H1 (cell line): ENCODE data around the gene GABRE. TPM values are rescaled to one million over a fixed set of nuclear protein-coding genes. Genes with fewer than 3 reads are reported as not detected.

Source experiments
- CTCF ChIA-PET: fragments of 300-600 bp; sonication (Branson Sonifier 250); formaldehyde crosslinking; loops from one replicate; lab custom pipeline; 2021; ENCODE audit not compliant: partially characterized antibody; lab: Charles Lee
- POLR2A ChIA-PET: fragments of 300-600 bp; sonication (Branson Sonifier 250); formaldehyde crosslinking; loops from one replicate; lab custom pipeline; 2021; ENCODE audit warnings: inconsistent platforms; ENCODE audit not compliant: partially characterized antibody; lab: Charles Lee
- DNase-seq, 2 experiments: peaks; one replicate each; pipeline versions ENCODE4 v3.0.0 to v3.0.0-alpha.2; 2010 to 2022; ENCODE audit warnings: low spot score in 2 of 2, low read depth in 1 of 2, mixed read lengths in 1 of 2
- FAIRE-seq: peaks from 2 replicates; lab custom pipeline; 2011; peaks lifted over from hg19 to GRCh38; lab: Jason Lieb, UNC
- H2AFZ ChIP-seq: 2 replicates; pipeline ENCODE4 v1.8.1; 2012; ENCODE audit warnings: low read length, inconsistent platforms
- H2AK5ac ChIP-seq: 2 replicates; pipeline ENCODE4 v1.6.1; 2013; ENCODE audit warnings: low read depth, low read length
- H2BK120ac ChIP-seq: replicated peaks from 2 replicates; pipeline ENCODE3; 2013; ENCODE audit warnings: low read depth, low read length, inconsistent platforms
- H2BK12ac ChIP-seq: 2 replicates; pipeline ENCODE4 v1.6.1; 2013; ENCODE audit warnings: low read depth, low read length
- H2BK15ac ChIP-seq: 2 replicates; pipeline ENCODE4 v1.6.1; 2013; ENCODE audit warnings: low read length
- H2BK20ac ChIP-seq: 2 replicates; pipeline ENCODE4 v1.6.1; 2013; ENCODE audit warnings: low read length
- H2BK5ac ChIP-seq: 2 replicates; pipeline ENCODE4 v1.6.1; 2013; ENCODE audit warnings: low read depth, low read length
- H3K14ac ChIP-seq: 2 replicates; pipeline ENCODE4 v1.6.1; 2013; ENCODE audit warnings: inconsistent platforms; ENCODE audit not compliant: insufficient read length
- H3K18ac ChIP-seq: 2 replicates; pipeline ENCODE4 v1.6.1; 2013; ENCODE audit warnings: low read length; ENCODE audit errors: extremely low read depth
- H3K23ac ChIP-seq: 2 replicates; pipeline ENCODE4 v1.6.1; 2013; ENCODE audit warnings: inconsistent platforms; ENCODE audit not compliant: insufficient read length
- H3K23me2 ChIP-seq: 2 replicates; pipeline ENCODE4 v1.6.1; 2013; ENCODE audit warnings: low read depth, low read length
- H3K27ac ChIP-seq: 2 replicates; pipeline ENCODE4 v1.6.1; 2011; ENCODE audit warnings: low read depth, low read length, inconsistent platforms
- H3K27me3 ChIP-seq, 4 experiments: replicated peaks in 1 of 4; 1 replicate in 1 of 4; 2 replicates in 3 of 4; pipeline versions ENCODE4 v1.6.1 to v1.8.1; 2011 to 2013; ENCODE audit warnings: low read length in 3 of 4, mild to moderate bottlenecking in 3 of 4, inconsistent platforms in 2 of 4, mixed read lengths in 2 of 4, moderate library complexity in 1 of 4; ENCODE audit not compliant: control insufficient read depth in 3 of 4, insufficient read depth in 3 of 4; ENCODE audit errors: extremely low read depth in 1 of 4
- H3K36me3 ChIP-seq, 4 experiments: 2 replicates each; pipeline versions ENCODE4 v1.6.1 to v1.8.1; 2011 to 2013; ENCODE audit warnings: mild to moderate bottlenecking in 4 of 4, low read length in 3 of 4, moderate library complexity in 2 of 4, control low read depth in 1 of 4, inconsistent platforms in 1 of 4; ENCODE audit not compliant: insufficient read depth in 4 of 4, control insufficient read depth in 2 of 4
- H3K4ac ChIP-seq: replicated peaks from 2 replicates; pipeline ENCODE3; 2013; ENCODE audit warnings: low read length, low read depth, mixed read lengths, inconsistent platforms; ENCODE audit not compliant: insufficient read length
- H3K4me1 ChIP-seq, 4 experiments: replicated peaks in 1 of 4; 1 replicate in 1 of 4; 2 replicates in 3 of 4; pipeline versions ENCODE4 v1.6.1 to v1.8.1; 2011 to 2013; ENCODE audit warnings: low read length in 3 of 4, inconsistent platforms in 2 of 4, mixed read lengths in 1 of 4; ENCODE audit not compliant: insufficient read depth in 4 of 4, control insufficient read depth in 3 of 4
- H3K4me2 ChIP-seq, 2 experiments: 2 replicates each; pipeline versions ENCODE4 v1.6.1 to v1.8.1; 2011 to 2013; ENCODE audit warnings: low read depth in 2 of 2, low read length in 2 of 2, control low read depth in 1 of 2, inconsistent platforms in 1 of 2, mild to moderate bottlenecking in 1 of 2; ENCODE audit not compliant: insufficient read depth in 1 of 2
- H3K4me3 ChIP-seq, 4 experiments: fragments of 200-600, 300-600 bp in 1 of 4; sonication (generic), shearing (Covaris generic), sonication (Bioruptor Twin) in 1 of 4; 2 replicates each; pipeline versions ENCODE4 v1.5.1 to v1.8.1; 2011 to 2016; ENCODE audit warnings: low read length in 4 of 4, low read depth in 3 of 4, control low read depth in 2 of 4, inconsistent platforms in 2 of 4, mild to moderate bottlenecking in 2 of 4, mixed read lengths in 1 of 4, moderate library complexity in 1 of 4; ENCODE audit not compliant: insufficient read depth in 2 of 4; ENCODE audit errors: extremely low read depth in 1 of 4
- H3K56ac ChIP-seq: replicated peaks from 2 replicates; pipeline ENCODE3; 2013; ENCODE audit warnings: low read depth, mild to moderate bottlenecking, mixed read lengths, low read length, inconsistent platforms; ENCODE audit not compliant: insufficient read length
- H3K79me1 ChIP-seq: 2 replicates; pipeline ENCODE4 v1.6.1; 2013; ENCODE audit warnings: low read depth, low read length, control low read depth
- H3K79me2 ChIP-seq, 2 experiments: 2 replicates each; pipeline versions ENCODE4 v1.6.1 to v1.8.1; 2012 to 2013; ENCODE audit warnings: low read length in 2 of 2, mild to moderate bottlenecking in 2 of 2, inconsistent platforms in 1 of 2; ENCODE audit not compliant: insufficient read depth in 2 of 2, control insufficient read depth in 1 of 2
- H3K9ac ChIP-seq, 4 experiments: replicated peaks in 1 of 4; 1 replicate in 1 of 4; 2 replicates in 3 of 4; pipeline versions ENCODE4 v1.6.1 to v1.8.1; 2011 to 2013; ENCODE audit warnings: low read depth in 3 of 4, low read length in 3 of 4, control low read depth in 2 of 4, mild to moderate bottlenecking in 2 of 4, moderate library complexity in 2 of 4, inconsistent platforms in 1 of 4; ENCODE audit errors: extremely low read depth in 1 of 4
- H3K9me3 ChIP-seq, 2 experiments: 2 replicates each; pipeline versions ENCODE4 v1.6.1 to v1.8.1; 2012 to 2013; ENCODE audit warnings: mild to moderate bottlenecking in 2 of 2, moderate library complexity in 2 of 2, control low read depth in 1 of 2, inconsistent platforms in 1 of 2, low read depth in 1 of 2, low read length in 1 of 2, mixed read lengths in 1 of 2; ENCODE audit not compliant: insufficient read depth in 2 of 2
- H4K20me1 ChIP-seq, 2 experiments: replicated peaks in 1 of 2; 2 replicates each; pipeline versions ENCODE3 to v1.8.1; 2011 to 2013; ENCODE audit warnings: inconsistent platforms in 2 of 2, low read length in 2 of 2, mild to moderate bottlenecking in 1 of 2; ENCODE audit not compliant: insufficient read depth in 2 of 2, control insufficient read depth in 1 of 2
- H4K5ac ChIP-seq: 2 replicates; pipeline ENCODE4 v1.6.1; 2013; ENCODE audit warnings: low read length, low read depth, mixed read lengths, inconsistent platforms; ENCODE audit not compliant: insufficient read length
- H4K8ac ChIP-seq: 2 replicates; pipeline ENCODE4 v1.8.0; 2013; ENCODE audit warnings: mild to moderate bottlenecking, moderate library complexity, low read length, inconsistent platforms; ENCODE audit not compliant: insufficient read depth; ENCODE audit errors: extremely low read depth
- H4K91ac ChIP-seq: replicated peaks from 2 replicates; pipeline ENCODE3; 2013; ENCODE audit warnings: low read length, mixed read lengths, inconsistent platforms; ENCODE audit not compliant: insufficient read length
- CHD2 ChIP-seq: IDR thresholded peaks from 2 replicates; pipeline ENCODE4 v1.6.1; 2012; ENCODE audit warnings: low read length, improper control_type of control experiment
- FOSL1 ChIP-seq: IDR thresholded peaks from 2 replicates; pipeline ENCODE4 v1.6.1; 2011; ENCODE audit warnings: mild to moderate bottlenecking, low read depth, low read length, moderate library complexity; ENCODE audit not compliant: insufficient read depth
- RBBP5 ChIP-seq: IDR thresholded peaks from 2 replicates; pipeline ENCODE4 v1.7.1; 2012; ENCODE audit warnings: low read depth, mild to moderate bottlenecking, inconsistent platforms, low read length, moderate library complexity, borderline replicate concordance
- RNF2 ChIP-seq: fragments of 200-900, 300-1000 bp; sonication (generic); IDR thresholded peaks from 2 replicates; pipeline ENCODE4 v1.7.1; 2016; ENCODE audit warnings: borderline replicate concordance, low read depth, mild to moderate bottlenecking, antibody characterized with exemption, low read length; ENCODE audit not compliant: poor library complexity, severe bottlenecking; ENCODE audit errors: missing control alignments
- RXRA ChIP-seq: IDR thresholded peaks from 2 replicates; pipeline ENCODE4 v1.6.1; 2011; ENCODE audit warnings: low read depth, mild to moderate bottlenecking, low read length, moderate library complexity; ENCODE audit not compliant: insufficient read depth
- SIN3A ChIP-seq, 2 experiments: IDR thresholded peaks in 1 of 2; conservative IDR thresholded peaks in 1 of 2; 2 replicates each; pipeline ENCODE4 v1.6.1; 2011 to 2012; ENCODE audit warnings: low read length in 2 of 2, improper control_type of control experiment in 1 of 2, low read depth in 1 of 2, mild to moderate bottlenecking in 1 of 2
- SP2 ChIP-seq: IDR thresholded peaks from 2 replicates; pipeline ENCODE4 v1.6.1; 2012; ENCODE audit warnings: mild to moderate bottlenecking, low read length, inconsistent platforms
- TBP ChIP-seq: IDR thresholded peaks from 2 replicates; pipeline ENCODE4 v1.6.1; 2011; ENCODE audit warnings: low read depth, low read length, improper control_type of control experiment
- TEAD4 ChIP-seq: IDR thresholded peaks from 2 replicates; pipeline ENCODE4 v1.6.1; 2012; ENCODE audit warnings: low read depth, low read length, inconsistent platforms, mixed read lengths
- WGBS, 2 experiments: shearing (Covaris generic) in 1 of 2; methylation state at CpG; one replicate each; pipeline versions ENCODE4 v1.1.6 to v1.1.7; 2013 to 2015; ENCODE audit warnings: low lambda C conversion rate in 2 of 2, mixed read lengths in 2 of 2, inconsistent platforms in 1 of 2, low coverage in 1 of 2, missing lambda C conversion rate in 1 of 2; ENCODE audit not compliant: insufficient replicate concordance in 2 of 2, insufficient coverage in 1 of 2, insufficient read length in 1 of 2; ENCODE audit errors: extremely low coverage in 1 of 2, missing lambda C conversion rate in 1 of 2; 5-methylcytosine and 5-hydroxymethylcytosine counted together
- polyA plus RNA-seq, 7 experiments: library from polyadenylated mRNA; depleted of rRNA in 3 of 7; stranded (reverse) in 5 of 7; unstranded in 2 of 7; fragments of >200 nt in 5 of 7; fragments of 200-250 nt in 2 of 7; gene quantifications; 1 replicate in 5 of 7; 2 replicates in 1 of 7; 4 replicates in 1 of 7; pipeline versions ENCODE4 v1.2.1 to v1.2.3, GENCODE V29; 2011 to 2013; ENCODE audit warnings: missing spikeins in 2 of 7, mixed read lengths in 2 of 7
- total RNA-seq: library from RNA; stranded (reverse); fragmentation: NEBNext Ultra II Directional; extraction: Animal tissue kit (Norgen Biotek cat#: 25700); gene quantifications from 2 replicates; pipeline ENCODE4 v1.2.1, GENCODE V29; 2021
- TF ChIP-seq, protein P1 (sequence below): IDR thresholded peaks from 2 replicates; pipeline ENCODE4 v1.6.1; 2012; ENCODE audit warnings: inconsistent platforms

Gene GABRE
- total and polyA plus RNA-seq, 2 of the 8 experiments (the other 6 are each of a cell fraction or from before 2014, with no cell fraction given), result 5.5 to 7.0 TPM

DNA sequence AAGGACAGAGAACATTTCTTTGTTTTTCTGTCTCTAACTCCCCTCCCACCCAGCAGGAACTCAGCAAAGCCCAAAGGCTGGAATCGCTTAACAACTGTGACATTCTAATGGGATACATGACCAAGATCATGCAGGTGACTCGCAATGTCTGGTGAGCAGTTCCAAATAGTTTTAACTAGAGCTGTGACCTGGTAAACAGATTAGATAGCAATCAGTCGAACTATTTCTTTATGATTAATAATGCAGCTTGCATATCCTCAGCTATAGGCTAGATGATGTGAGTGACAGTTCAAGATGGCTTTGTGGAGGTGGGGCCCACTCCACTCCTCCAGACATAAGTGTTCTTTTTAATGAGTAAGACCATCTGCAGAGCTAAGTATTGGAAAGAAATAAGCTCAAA, 20.0 kb upstream of the GABRE start:
- TF ChIP-seq, protein P1, sequence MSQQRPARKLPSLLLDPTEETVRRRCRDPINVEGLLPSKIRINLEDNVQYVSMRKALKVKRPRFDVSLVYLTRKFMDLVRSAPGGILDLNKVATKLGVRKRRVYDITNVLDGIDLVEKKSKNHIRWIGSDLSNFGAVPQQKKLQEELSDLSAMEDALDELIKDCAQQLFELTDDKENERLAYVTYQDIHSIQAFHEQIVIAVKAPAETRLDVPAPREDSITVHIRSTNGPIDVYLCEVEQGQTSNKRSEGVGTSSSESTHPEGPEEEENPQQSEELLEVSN, result no peak
- TF ChIP-seq TEAD4 (no peak), RXRA (no peak), TBP (no peak), FOSL1 (no peak), RBBP5 (no peak), RNF2 (no peak), SP2 (no peak), CHD2 (no peak), SIN3A (conservative IDR thresholded peaks at IDR 0.05 in 1 of 2, IDR thresholded peaks at IDR 0.05 in 1 of 2; ENCODE audit: low read depth in 1 of 2, low read length in 2 of 2) (no peak)
- POLR2A ChIA-PET, result no interaction called here
- Histone ChIP-seq H3K23me2 (no peaks in the 10 kb centered on the region), H3K23ac (no peak overlapping the region), H3K14ac (no peak overlapping the region), H3K36me3 (no peaks in the 10 kb centered on the region), H3K4me1 (no peaks in the 10 kb centered on the region), H3K18ac (no peak overlapping the region), H4K5ac (no peak overlapping the region), H3K27me3 (no peaks in the 10 kb centered on the region), H4K20me1 (no peaks in the 10 kb centered on the region), H3K4me3 (no peak overlapping the region), H4K91ac (no peak overlapping the region), H2BK12ac (no peak overlapping the region), H3K9me3 (no peaks in the 10 kb centered on the region), H3K4me2 (no peak overlapping the region), H3K9ac (no peak overlapping the region), H2BK5ac (no peak overlapping the region), H2AFZ (no peak overlapping the region), H3K56ac (no peak overlapping the region), H4K8ac (no peak overlapping the region), H2BK20ac (no peak overlapping the region), H3K27ac (no peak overlapping the region), H2AK5ac (no peak overlapping the region), H3K79me1 (no peaks in the 10 kb centered on the region), H3K4ac (no peak overlapping the region), H2BK15ac (no peak overlapping the region), H2BK120ac (no peak overlapping the region), H3K79me2 (no peaks in the 10 kb centered on the region)
- DNase-seq (no peak), FAIRE-seq (no peak)
- WGBS, 2 experiments, result 84% methylated on average over 3 of the region's 3 CpGs; no CpG with 5 or more reads in 1 of the 2 experiments
- CTCF ChIA-PET, result interaction anchor here (0.7 kb wide), 1 partner anchor 242 kb away, joined by 3 read pairs; no protein-coding TSS in a partner anchor
